ENCODE results near the gene MACROD2.

Gene MACROD2

DNA sequence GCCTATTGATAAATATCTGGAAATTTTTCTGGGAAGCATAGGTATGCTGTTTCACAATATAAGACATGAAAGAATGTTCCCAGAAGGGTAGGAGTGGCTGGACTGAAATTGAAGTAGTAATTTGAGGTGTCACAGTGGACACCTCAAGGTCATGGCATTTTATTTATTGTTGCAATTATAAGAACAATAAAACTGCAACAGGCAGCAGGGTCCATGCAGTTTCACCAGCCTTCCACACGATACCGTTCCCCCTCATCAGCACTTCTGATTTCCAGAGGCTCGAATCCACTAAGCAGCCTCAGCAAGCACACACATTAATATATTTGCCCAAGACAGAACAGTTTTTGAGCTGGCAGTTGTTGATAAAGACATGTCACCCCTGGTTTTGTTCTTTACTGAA lies 1540.5 kb downstream of the MACROD2 start:
- TF ChIP-seq FOXP2 (optimal IDR thresholded peaks at IDR 0.05; ENCODE audit: borderline replicate concordance, extremely low read depth, extremely low read length, insufficient read depth) = no peak
- no peak for TF ChIP-seq POLR2AphosphoS5 (IDR thresholded peaks at IDR 0.05; ENCODE audit: low read depth, low read length)
- no peak for TF ChIP-seq TAF1 (IDR thresholded peaks at IDR 0.05; ENCODE audit: borderline replicate concordance, insufficient read depth, low read length)
- TF ChIP-seq, protein P1, sequence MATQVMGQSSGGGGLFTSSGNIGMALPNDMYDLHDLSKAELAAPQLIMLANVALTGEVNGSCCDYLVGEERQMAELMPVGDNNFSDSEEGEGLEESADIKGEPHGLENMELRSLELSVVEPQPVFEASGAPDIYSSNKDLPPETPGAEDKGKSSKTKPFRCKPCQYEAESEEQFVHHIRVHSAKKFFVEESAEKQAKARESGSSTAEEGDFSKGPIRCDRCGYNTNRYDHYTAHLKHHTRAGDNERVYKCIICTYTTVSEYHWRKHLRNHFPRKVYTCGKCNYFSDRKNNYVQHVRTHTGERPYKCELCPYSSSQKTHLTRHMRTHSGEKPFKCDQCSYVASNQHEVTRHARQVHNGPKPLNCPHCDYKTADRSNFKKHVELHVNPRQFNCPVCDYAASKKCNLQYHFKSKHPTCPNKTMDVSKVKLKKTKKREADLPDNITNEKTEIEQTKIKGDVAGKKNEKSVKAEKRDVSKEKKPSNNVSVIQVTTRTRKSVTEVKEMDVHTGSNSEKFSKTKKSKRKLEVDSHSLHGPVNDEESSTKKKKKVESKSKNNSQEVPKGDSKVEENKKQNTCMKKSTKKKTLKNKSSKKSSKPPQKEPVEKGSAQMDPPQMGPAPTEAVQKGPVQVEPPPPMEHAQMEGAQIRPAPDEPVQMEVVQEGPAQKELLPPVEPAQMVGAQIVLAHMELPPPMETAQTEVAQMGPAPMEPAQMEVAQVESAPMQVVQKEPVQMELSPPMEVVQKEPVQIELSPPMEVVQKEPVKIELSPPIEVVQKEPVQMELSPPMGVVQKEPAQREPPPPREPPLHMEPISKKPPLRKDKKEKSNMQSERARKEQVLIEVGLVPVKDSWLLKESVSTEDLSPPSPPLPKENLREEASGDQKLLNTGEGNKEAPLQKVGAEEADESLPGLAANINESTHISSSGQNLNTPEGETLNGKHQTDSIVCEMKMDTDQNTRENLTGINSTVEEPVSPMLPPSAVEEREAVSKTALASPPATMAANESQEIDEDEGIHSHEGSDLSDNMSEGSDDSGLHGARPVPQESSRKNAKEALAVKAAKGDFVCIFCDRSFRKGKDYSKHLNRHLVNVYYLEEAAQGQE (IDR thresholded peaks at IDR 0.05; ENCODE audit: insufficient read depth in 1 of 2, low read depth in 2 of 2, low read length in 2 of 2) = no peak
- TF ChIP-seq SIN3A (IDR thresholded peaks at IDR 0.05; ENCODE audit: borderline replicate concordance, insufficient read depth, low read length) = no peak

DNA sequence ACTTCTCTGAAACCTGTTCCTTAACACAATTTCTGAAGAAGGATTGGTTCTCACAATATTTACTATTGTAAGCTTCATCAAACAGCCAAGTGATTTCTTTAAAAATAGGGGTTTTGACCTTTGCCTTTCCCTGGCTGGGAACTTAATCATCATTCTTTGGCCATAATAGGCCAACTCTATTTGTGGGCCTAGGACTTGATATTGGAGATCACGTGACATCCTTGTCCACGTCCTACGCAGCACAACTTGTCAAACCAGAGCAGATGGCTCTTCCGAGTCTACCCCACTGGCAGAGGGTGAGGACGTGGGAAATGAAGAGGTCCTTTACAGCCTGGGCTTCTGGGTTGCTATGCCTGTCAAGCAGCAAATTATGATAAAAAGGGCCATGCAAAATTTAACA lies 1547.3 kb downstream of the MACROD2 start:
- no peak for TF ChIP-seq FOXP2 (optimal IDR thresholded peaks at IDR 0.05; ENCODE audit: borderline replicate concordance, extremely low read depth, extremely low read length, insufficient read depth)
- TF ChIP-seq TAF1 (IDR thresholded peaks at IDR 0.05; ENCODE audit: borderline replicate concordance, insufficient read depth, low read length) = no peak
- TF ChIP-seq, protein P1 (IDR thresholded peaks at IDR 0.05; ENCODE audit: insufficient read depth in 1 of 2, low read depth in 2 of 2, low read length in 2 of 2) = no peak
- no peak for TF ChIP-seq POLR2AphosphoS5 (IDR thresholded peaks at IDR 0.05; ENCODE audit: low read depth, low read length)
- TF ChIP-seq SIN3A (IDR thresholded peaks at IDR 0.05; ENCODE audit: borderline replicate concordance, insufficient read depth, low read length) = no peak

DNA sequence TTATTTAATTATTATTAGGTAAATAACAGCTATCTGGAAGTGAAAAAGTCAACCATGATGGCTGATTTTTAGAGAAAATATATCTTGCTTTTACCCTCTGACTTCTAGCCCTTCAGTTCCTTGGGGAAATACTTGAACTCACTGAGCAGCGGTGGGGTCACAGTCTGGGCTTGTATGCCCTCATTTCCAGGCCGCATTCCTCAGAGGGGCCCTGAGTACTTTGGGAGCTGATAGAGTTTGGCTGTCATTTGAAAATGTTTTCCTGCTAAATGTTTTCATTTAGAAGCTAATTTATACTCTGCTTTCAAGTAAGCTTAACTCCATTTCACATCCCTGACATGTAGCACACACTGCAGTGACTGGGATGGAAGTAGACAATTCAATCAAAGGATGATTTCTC lies 1549.4 kb downstream of the MACROD2 start:
- TF ChIP-seq FOXP2 (optimal IDR thresholded peaks at IDR 0.05; ENCODE audit: borderline replicate concordance, extremely low read depth, extremely low read length, insufficient read depth) (no peak), SIN3A (IDR thresholded peaks at IDR 0.05; ENCODE audit: borderline replicate concordance, insufficient read depth, low read length) (no peak), POLR2AphosphoS5 (IDR thresholded peaks at IDR 0.05; ENCODE audit: low read depth, low read length) (no peak), TAF1 (IDR thresholded peaks at IDR 0.05; ENCODE audit: borderline replicate concordance, insufficient read depth, low read length) (no peak)
- TF ChIP-seq, protein P1 (IDR thresholded peaks at IDR 0.05; ENCODE audit: insufficient read depth in 1 of 2, low read depth in 2 of 2, low read length in 2 of 2) = no peak

DNA sequence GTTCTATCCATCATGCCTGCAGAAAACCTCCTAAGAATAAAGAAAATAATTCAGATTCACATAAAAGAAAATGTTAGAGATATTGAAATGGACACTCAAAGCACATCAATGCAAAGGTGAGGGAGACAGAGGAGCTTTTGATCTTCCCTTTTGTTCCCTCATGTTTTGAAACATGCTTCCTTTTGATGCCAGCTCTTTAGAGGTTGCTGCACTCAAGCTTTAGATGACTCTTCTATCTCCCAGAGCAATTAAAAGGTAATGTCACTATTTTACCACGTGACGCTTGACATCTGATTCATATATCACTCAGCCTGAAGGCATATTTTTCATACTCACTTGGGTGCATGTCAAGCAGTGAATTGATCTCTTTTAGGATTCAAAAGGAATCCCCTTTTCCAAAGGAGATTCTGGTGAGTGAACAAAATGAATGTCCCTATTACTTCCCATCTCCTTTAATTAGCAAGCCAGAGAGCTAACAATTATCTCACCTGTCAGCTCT lies 1551.3 kb downstream of the MACROD2 start:
- TF ChIP-seq SIN3A (IDR thresholded peaks at IDR 0.05; ENCODE audit: borderline replicate concordance, insufficient read depth, low read length) = no peak
- TF ChIP-seq POLR2AphosphoS5 (IDR thresholded peaks at IDR 0.05; ENCODE audit: low read depth, low read length) = no peak
- no peak for TF ChIP-seq FOXP2 (optimal IDR thresholded peaks at IDR 0.05; ENCODE audit: borderline replicate concordance, extremely low read depth, extremely low read length, insufficient read depth)

DNA sequence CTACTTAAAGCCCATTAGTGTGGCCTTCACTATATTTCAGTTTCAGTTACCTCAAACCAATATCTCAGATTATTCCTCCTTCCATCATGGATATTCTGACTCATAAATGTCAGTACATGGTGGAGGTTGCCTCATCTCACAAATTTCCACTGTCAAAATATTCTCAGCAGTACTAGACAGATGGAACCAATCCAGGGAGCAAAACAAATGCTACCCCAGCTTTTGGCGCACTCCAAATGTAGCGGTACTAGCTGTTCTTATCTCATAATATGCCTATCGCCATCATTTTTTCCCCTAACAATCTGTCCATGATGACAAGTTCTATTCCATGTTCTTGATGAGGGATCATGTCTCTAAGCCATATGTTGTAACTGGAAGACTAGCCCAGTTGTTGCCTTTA lies 1551.8 kb downstream of the MACROD2 start:
- TF ChIP-seq TAF1 (IDR thresholded peaks at IDR 0.05; ENCODE audit: borderline replicate concordance, insufficient read depth, low read length) = no peak
- TF ChIP-seq POLR2AphosphoS5 (IDR thresholded peaks at IDR 0.05; ENCODE audit: low read depth, low read length) = no peak
- TF ChIP-seq SIN3A (IDR thresholded peaks at IDR 0.05; ENCODE audit: borderline replicate concordance, insufficient read depth, low read length) = no peak
- no peak for TF ChIP-seq FOXP2 (optimal IDR thresholded peaks at IDR 0.05; ENCODE audit: borderline replicate concordance, extremely low read depth, extremely low read length, insufficient read depth)
- TF ChIP-seq, protein P1 (IDR thresholded peaks at IDR 0.05; ENCODE audit: insufficient read depth in 1 of 2, low read depth in 2 of 2, low read length in 2 of 2) = no peak
